ENCODE measurements around the gene PTDSS2. TPM values are rescaled to one million over a fixed set of nuclear protein-coding genes. Genes with fewer than 3 reads are reported as not detected.

The PTDSS2 gene
- total and polyA plus RNA-seq, 2 donors from 2014 or later, result 28.5 to 37.7 TPM

- no peak overlapping the region for H3K4me3 ChIP-seq (ENCODE audit: low read length in 3 of 3)
- no peaks in the 10 kb centered on the region for H3K9me3 ChIP-seq (ENCODE audit: control insufficient read depth in 2 of 3, insufficient read depth in 1 of 3, low read length in 3 of 3)
- H3K4me1 ChIP-seq (ENCODE audit: control insufficient read depth in 2 of 3, insufficient read depth in 2 of 3, low read depth in 1 of 3, low read length in 3 of 3), result peaks cover 0 to under 1% (median 0%) of the 10 kb centered on the region in 3 donors
- H3K36me3 ChIP-seq (ENCODE audit: control insufficient read depth in 2 of 3, insufficient read depth in 3 of 3, low read length in 3 of 3), result peaks cover 0 to 3% (median 3%) of the 10 kb centered on the region in 3 donors
- intact Hi-C loops (cut with DNase I), result no loop called here
- H3K27me3 ChIP-seq (ENCODE audit: control insufficient read depth, insufficient read depth, low read length), result no peaks in the 10 kb centered on the region
- DNase-seq (no peak), FAIRE-seq (no peak)
- TF ChIP-seq CTCF (IDR thresholded peaks at IDR 0.05; ENCODE audit: borderline replicate concordance, extremely low read depth, insufficient read depth), result no peak
- no peak overlapping the region for H3K27ac ChIP-seq (ENCODE audit: low read depth in 2 of 2, low read length in 2 of 2)
- H3K9ac ChIP-seq (ENCODE audit: low read length in 3 of 3), result no peak overlapping the region
Measured at GRCh38 chr11:512761-513595, 62.9 kb downstream of the PTDSS2 start.

GRCh38 chr11:514606-515005, 64.5 kb downstream of the PTDSS2 start:
- Histone ChIP-seq H3K27ac (ENCODE audit: low read depth in 2 of 2, low read length in 2 of 2) (no peak overlapping the region), H3K4me1 (ENCODE audit: control insufficient read depth in 2 of 3, insufficient read depth in 2 of 3, low read depth in 1 of 3, low read length in 3 of 3) (no peaks in the 10 kb centered on the region), H3K9ac (ENCODE audit: low read length in 3 of 3) (no peak overlapping the region), H3K9me3 (ENCODE audit: control insufficient read depth in 2 of 3, insufficient read depth in 1 of 3, low read length in 3 of 3) (no peaks in the 10 kb centered on the region), H3K36me3 (ENCODE audit: control insufficient read depth in 2 of 3, insufficient read depth in 3 of 3, low read length in 3 of 3) (peaks cover 0 to 3% (median 3%) of the 10 kb centered on the region in 3 donors), H3K27me3 (ENCODE audit: control insufficient read depth, insufficient read depth, low read length) (no peaks in the 10 kb centered on the region), H3K4me3 (ENCODE audit: low read length in 3 of 3) (no peak overlapping the region)
- intact Hi-C loops (cut with DNase I), result no loop called here
- FAIRE-seq (no peak), DNase-seq (no peak)
- no peak for TF ChIP-seq CTCF (IDR thresholded peaks at IDR 0.05; ENCODE audit: borderline replicate concordance, extremely low read depth, insufficient read depth)

GRCh38 chr11:515131-515530, 65.1 kb downstream of the PTDSS2 start:
- H3K36me3 ChIP-seq (ENCODE audit: control insufficient read depth in 2 of 3, insufficient read depth in 3 of 3, low read length in 3 of 3), result peaks cover 0 to 3% (median 0%) of the 10 kb centered on the region in 3 donors
- intact Hi-C loops (cut with DNase I), result no loop called here
- H3K9me3 ChIP-seq (ENCODE audit: control insufficient read depth in 2 of 3, insufficient read depth in 1 of 3, low read length in 3 of 3), result no peaks in the 10 kb centered on the region
- no peaks in the 10 kb centered on the region for H3K27me3 ChIP-seq (ENCODE audit: control insufficient read depth, insufficient read depth, low read length)
- no peak overlapping the region for H3K9ac ChIP-seq (ENCODE audit: low read length in 3 of 3)
- H3K4me3 ChIP-seq (ENCODE audit: low read length in 3 of 3), result no peak overlapping the region
- no peaks in the 10 kb centered on the region for H3K4me1 ChIP-seq (ENCODE audit: control insufficient read depth in 2 of 3, insufficient read depth in 2 of 3, low read depth in 1 of 3, low read length in 3 of 3)
- FAIRE-seq, result no peak
- no peak overlapping the region for H3K27ac ChIP-seq (ENCODE audit: low read depth in 2 of 2, low read length in 2 of 2)
- no peak for DNase-seq
- no peak for TF ChIP-seq CTCF (IDR thresholded peaks at IDR 0.05; ENCODE audit: borderline replicate concordance, extremely low read depth, insufficient read depth)
